ENCODE results near the gene PIGT. TPM values are rescaled to one million over a fixed set of nuclear protein-coding genes. Genes with fewer than 3 reads are reported as not detected.

The PIGT gene
- total RNA-seq, 1 experiment from 2014 or later, result 259 TPM

DNA sequence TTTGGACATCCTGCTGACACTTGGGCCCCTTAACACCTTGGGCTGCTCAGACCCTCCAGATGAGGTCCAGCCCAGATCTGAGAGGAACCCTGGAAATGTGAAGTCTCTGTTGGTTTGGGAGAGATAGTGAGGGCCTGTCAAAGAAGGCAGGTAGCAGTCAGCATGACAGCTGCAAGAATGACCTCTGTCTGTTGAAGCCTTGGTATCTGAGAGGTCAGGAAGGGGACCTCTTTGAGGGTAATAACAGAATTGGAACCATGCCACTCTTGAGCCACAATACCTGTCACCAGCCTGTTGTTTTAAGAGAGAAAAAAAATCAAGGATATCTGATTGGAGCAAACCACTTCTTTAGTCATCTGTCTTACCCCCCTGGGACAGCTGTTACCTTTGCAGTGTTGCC is 48.8 kb upstream of the PIGT start:
- intact Hi-C loops (cut with micrococcal nuclease; ENCODE audit: unreplicated experiment), result no loop called here
- no peak overlapping the region for H3K4me3 Mint-ChIP-seq (ENCODE audit: unreplicated experiment)
- TF ChIP-seq, protein P1, sequence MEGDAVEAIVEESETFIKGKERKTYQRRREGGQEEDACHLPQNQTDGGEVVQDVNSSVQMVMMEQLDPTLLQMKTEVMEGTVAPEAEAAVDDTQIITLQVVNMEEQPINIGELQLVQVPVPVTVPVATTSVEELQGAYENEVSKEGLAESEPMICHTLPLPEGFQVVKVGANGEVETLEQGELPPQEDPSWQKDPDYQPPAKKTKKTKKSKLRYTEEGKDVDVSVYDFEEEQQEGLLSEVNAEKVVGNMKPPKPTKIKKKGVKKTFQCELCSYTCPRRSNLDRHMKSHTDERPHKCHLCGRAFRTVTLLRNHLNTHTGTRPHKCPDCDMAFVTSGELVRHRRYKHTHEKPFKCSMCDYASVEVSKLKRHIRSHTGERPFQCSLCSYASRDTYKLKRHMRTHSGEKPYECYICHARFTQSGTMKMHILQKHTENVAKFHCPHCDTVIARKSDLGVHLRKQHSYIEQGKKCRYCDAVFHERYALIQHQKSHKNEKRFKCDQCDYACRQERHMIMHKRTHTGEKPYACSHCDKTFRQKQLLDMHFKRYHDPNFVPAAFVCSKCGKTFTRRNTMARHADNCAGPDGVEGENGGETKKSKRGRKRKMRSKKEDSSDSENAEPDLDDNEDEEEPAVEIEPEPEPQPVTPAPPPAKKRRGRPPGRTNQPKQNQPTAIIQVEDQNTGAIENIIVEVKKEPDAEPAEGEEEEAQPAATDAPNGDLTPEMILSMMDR (IDR thresholded peaks at IDR 0.05; ENCODE audit: insufficient read depth in 1 of 2, low read depth in 1 of 2, low read length in 1 of 2, severe bottlenecking in 1 of 2, unreplicated experiment in 1 of 2), result no peak
- Histone ChIP-seq H3K27me3 (replicated peaks; ENCODE audit: control insufficient read depth, insufficient read depth, low read length) (no peaks in the 10 kb centered on the region), H3K36me3 (ENCODE audit: control insufficient read depth, insufficient read depth, low read length) (peaks cover 4% of the 10 kb centered on the region), H3K4me1 (peaks cover 5% of the 10 kb centered on the region), H3K9me3 (no peaks in the 10 kb centered on the region), H3K4me3 (ENCODE audit: low read depth, low read length) (no peak overlapping the region)
- no peak overlapping the region for H3K27ac Mint-ChIP-seq (ENCODE audit: unreplicated experiment)
- no peak for DNase-seq
- no TSS peak for BruUV-seq (replicated peaks)
- H3K36me3 Mint-ChIP-seq (ENCODE audit: insufficient read depth, unreplicated experiment), result peaks cover 36% of the 10 kb centered on the region
- POLR2A ChIA-PET, result no interaction called here
- peaks cover 14% of the 10 kb centered on the region for H3K4me1 Mint-ChIP-seq (ENCODE audit: low read depth, unreplicated experiment)
- H3K9me3 Mint-ChIP-seq (ENCODE audit: unreplicated experiment), result no peaks in the 10 kb centered on the region
- no peaks in the 10 kb centered on the region for H3K27me3 Mint-ChIP-seq (ENCODE audit: insufficient read depth, unreplicated experiment)
- CTCF ChIA-PET, result interaction anchor here (0.7 kb wide), 1 partner anchor 44 kb away, joined by 3 read pairs; no protein-coding TSS in a partner anchor

DNA sequence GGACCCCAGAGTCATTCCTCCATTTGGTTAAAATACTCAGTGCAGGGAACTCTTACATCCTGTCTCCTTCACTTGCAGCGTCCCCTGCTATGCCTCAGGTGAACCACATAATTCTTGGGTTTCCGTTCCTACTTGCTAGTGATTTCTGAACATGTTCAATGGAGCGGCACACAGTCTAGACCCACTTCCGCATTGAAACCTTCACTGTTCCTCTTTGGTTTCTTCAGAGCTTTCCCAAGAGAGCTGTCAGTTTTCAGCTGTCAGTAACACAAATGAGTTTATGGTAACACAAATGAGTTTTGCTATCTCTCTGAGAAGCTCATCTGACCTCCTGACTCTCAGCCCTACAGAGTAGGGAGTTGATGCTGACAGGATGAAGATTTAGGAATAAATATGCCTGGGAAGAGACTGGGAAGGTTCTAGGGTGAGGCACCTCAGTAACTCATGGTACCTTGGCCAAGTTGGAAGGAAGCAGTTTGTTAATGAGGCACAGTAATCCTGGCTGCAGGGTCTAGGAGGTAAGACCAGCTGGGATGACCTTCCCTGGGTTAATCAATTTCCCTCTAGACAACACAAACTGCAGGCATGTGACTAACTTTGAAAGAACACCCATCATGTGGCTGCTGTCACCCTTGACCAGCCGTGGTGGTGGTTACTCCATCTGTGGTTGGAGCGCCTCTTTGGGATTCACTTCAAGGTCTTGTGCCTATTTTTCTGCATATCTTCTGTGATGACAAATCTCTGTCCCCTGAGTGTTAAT is 47.5 kb upstream of the PIGT start:
- peaks cover 7% of the 10 kb centered on the region for H3K4me1 Mint-ChIP-seq (ENCODE audit: low read depth, unreplicated experiment)
- H3K9me3 Mint-ChIP-seq (ENCODE audit: unreplicated experiment), result no peaks in the 10 kb centered on the region
- Histone ChIP-seq H3K36me3 (ENCODE audit: control insufficient read depth, insufficient read depth, low read length) (peaks cover 4% of the 10 kb centered on the region), H3K4me1 (no peaks in the 10 kb centered on the region; the same call in 1 of the 2 replicates), H3K4me3 (ENCODE audit: low read depth, low read length) (no peak overlapping the region), H3K27me3 (replicated peaks; ENCODE audit: control insufficient read depth, insufficient read depth, low read length) (no peaks in the 10 kb centered on the region), H3K9me3 (no peaks in the 10 kb centered on the region)
- intact Hi-C loops (cut with micrococcal nuclease; ENCODE audit: unreplicated experiment), result no loop called here
- TF ChIP-seq, protein P1 (IDR thresholded peaks at IDR 0.05; ENCODE audit: insufficient read depth in 1 of 2, low read depth in 1 of 2, low read length in 1 of 2, severe bottlenecking in 1 of 2, unreplicated experiment in 1 of 2), result no peak
- H3K36me3 Mint-ChIP-seq (ENCODE audit: insufficient read depth, unreplicated experiment), result peaks cover 26% of the 10 kb centered on the region
- H3K27ac Mint-ChIP-seq (ENCODE audit: unreplicated experiment), result no peak overlapping the region
- H3K27me3 Mint-ChIP-seq (ENCODE audit: insufficient read depth, unreplicated experiment), result no peaks in the 10 kb centered on the region
- DNase-seq, result no peak
- ChIA-PET POLR2A (interaction anchor here (1.0 to 1.1 kb wide), 2 partner anchors 9 to 68 kb away, joined by 3 to 5 read pairs; no protein-coding TSS in a partner anchor), CTCF (interaction anchor here (0.5 to 1.1 kb wide), 3 partner anchors 46 to 119 kb away, joined by 3 to 5 read pairs (median 4); no protein-coding TSS in a partner anchor)
- H3K4me3 Mint-ChIP-seq (ENCODE audit: unreplicated experiment), result no peak overlapping the region
- no TSS peak for BruUV-seq (replicated peaks)

DNA sequence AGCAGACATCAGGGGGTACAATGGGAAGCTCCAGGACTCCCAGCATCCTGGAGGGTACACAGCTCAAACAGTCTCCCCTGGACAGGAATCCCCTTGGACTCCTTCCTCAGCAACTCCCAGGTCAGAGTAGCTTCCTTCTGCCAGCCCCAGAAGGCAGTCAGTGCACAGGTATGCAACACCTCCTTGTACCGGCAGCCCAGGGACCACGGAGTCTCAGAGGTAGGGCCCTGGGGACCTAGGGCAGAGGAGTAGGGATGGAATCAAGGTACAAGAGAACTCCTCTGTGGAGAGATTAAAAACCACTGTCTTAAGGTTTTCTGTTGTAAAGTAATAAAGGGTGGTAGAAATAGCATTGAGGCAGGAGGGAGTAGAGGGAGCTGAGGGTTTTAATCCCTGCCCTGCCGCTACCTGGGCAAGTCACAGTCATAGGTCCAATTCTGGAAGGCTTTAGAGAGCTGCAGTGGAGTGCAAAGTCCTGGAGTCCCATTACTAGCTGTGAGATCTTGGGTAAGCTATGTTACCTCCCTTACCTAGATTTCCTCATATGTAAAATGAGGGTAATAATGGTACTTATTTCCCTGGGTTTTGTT is 45.3 kb upstream of the PIGT start:
- Mint-ChIP-seq H3K4me3 (ENCODE audit: unreplicated experiment) (no peak overlapping the region), H3K4me1 (ENCODE audit: low read depth, unreplicated experiment) (no peaks in the 10 kb centered on the region), H3K36me3 (ENCODE audit: insufficient read depth, unreplicated experiment) (peaks cover 25% of the 10 kb centered on the region), H3K27me3 (ENCODE audit: insufficient read depth, unreplicated experiment) (no peaks in the 10 kb centered on the region), H3K9me3 (ENCODE audit: unreplicated experiment) (no peaks in the 10 kb centered on the region), H3K27ac (ENCODE audit: unreplicated experiment) (no peak overlapping the region)
- H3K4me3 ChIP-seq (ENCODE audit: low read depth, low read length), result no peak overlapping the region
- DNase-seq, result no peak
- no peaks in the 10 kb centered on the region for H3K4me1 ChIP-seq
- no peaks in the 10 kb centered on the region for H3K27me3 ChIP-seq (replicated peaks; ENCODE audit: control insufficient read depth, insufficient read depth, low read length)
- H3K9me3 ChIP-seq, result no peaks in the 10 kb centered on the region
- ChIA-PET CTCF (interaction anchor here (1.2 to 4.6 kb wide), 4 partner anchors 8 to 66 kb away, joined by 4 to 95 read pairs (median 8); partner anchors contain the start of gene SYS1), POLR2A (interaction anchor here (0.5 kb wide), 1 partner anchor 52 kb away, joined by 6 read pairs; no protein-coding TSS in a partner anchor)
- BruUV-seq (replicated peaks), result no TSS peak
- peaks cover 4% of the 10 kb centered on the region for H3K36me3 ChIP-seq (ENCODE audit: control insufficient read depth, insufficient read depth, low read length)
- TF ChIP-seq, protein P1 (IDR thresholded peaks at IDR 0.05; ENCODE audit: insufficient read depth in 1 of 2, low read depth in 1 of 2, low read length in 1 of 2, severe bottlenecking in 1 of 2, unreplicated experiment in 1 of 2), result no peak
- intact Hi-C loops (cut with micrococcal nuclease; ENCODE audit: unreplicated experiment), result no loop called here

Data from Caco-2 (cell line).